ENCODE results near the gene F10. TPM values are rescaled to one million over a fixed set of nuclear protein-coding genes. Genes with fewer than 3 reads are reported as not detected.
A peak's percentile ranks its signal among the peaks of the same experiment; 100 is the strongest.

The F10 gene
- total RNA-seq, 2 donors from 2014 or later, result 18.7 to 32.4 TPM

DNA sequence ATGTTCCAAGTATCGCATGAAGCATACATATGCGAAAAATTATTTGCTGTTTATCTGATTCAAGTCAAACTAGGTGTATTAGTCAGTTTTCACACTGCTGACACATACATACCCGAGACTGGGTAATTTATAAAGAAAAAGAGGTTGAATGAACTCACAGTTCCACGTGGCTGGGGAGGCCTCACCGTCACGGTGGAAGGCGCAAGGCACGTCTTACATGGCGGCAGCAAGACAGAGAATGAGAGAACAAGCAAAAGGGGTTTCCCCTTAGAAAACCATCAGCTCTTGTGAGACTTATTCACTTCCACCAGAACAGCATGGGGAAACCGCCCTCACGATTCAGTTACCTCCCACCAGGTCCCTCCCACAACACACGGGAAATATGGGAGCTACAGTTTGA, 22.9 kb downstream of the F10 start:
- no peaks in the 10 kb centered on the region for H3K36me3 ChIP-seq (ENCODE audit: control insufficient read depth, insufficient read depth, low read length)
- no peak overlapping the region for H3K9ac ChIP-seq (ENCODE audit: extremely low read depth, low read length, poor library complexity, severe bottlenecking)
- 92 to 95% methylated on average over 8 to 12 of the region's 12 CpGs for WGBS, 2 experiments (ENCODE audit: insufficient coverage in 1 of 2, insufficient read length in 1 of 2)
- H3K9me3 ChIP-seq (ENCODE audit: control insufficient read depth, low read length), result no peaks in the 10 kb centered on the region
- TF ChIP-seq, protein P1, sequence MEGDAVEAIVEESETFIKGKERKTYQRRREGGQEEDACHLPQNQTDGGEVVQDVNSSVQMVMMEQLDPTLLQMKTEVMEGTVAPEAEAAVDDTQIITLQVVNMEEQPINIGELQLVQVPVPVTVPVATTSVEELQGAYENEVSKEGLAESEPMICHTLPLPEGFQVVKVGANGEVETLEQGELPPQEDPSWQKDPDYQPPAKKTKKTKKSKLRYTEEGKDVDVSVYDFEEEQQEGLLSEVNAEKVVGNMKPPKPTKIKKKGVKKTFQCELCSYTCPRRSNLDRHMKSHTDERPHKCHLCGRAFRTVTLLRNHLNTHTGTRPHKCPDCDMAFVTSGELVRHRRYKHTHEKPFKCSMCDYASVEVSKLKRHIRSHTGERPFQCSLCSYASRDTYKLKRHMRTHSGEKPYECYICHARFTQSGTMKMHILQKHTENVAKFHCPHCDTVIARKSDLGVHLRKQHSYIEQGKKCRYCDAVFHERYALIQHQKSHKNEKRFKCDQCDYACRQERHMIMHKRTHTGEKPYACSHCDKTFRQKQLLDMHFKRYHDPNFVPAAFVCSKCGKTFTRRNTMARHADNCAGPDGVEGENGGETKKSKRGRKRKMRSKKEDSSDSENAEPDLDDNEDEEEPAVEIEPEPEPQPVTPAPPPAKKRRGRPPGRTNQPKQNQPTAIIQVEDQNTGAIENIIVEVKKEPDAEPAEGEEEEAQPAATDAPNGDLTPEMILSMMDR (conservative IDR thresholded peaks at IDR 0.05), result no peak
- H3K4me1 ChIP-seq (ENCODE audit: control insufficient read depth, insufficient read depth, low read length), result no peaks in the 10 kb centered on the region
- H3K27ac ChIP-seq (ENCODE audit: low read depth, low read length), result no peak overlapping the region
- DNase-seq, result no peak
- Mint-ChIP-seq H3K36me3 (ENCODE audit: low read depth) (peaks cover 24% of the 10 kb centered on the region), H3K4me1 (no peaks in the 10 kb centered on the region), H3K27me3 (ENCODE audit: insufficient read depth) (no peaks in the 10 kb centered on the region), H3K27ac (no peak overlapping the region), H3K4me3 (no peak overlapping the region), H3K9me3 (no peaks in the 10 kb centered on the region)
- no peak overlapping the region for H3K4me3 ChIP-seq (ENCODE audit: low read length)
- H3K27me3 ChIP-seq (ENCODE audit: control insufficient read depth, insufficient read depth, low read length, poor library complexity, severe bottlenecking), result no peaks in the 10 kb centered on the region

DNA sequence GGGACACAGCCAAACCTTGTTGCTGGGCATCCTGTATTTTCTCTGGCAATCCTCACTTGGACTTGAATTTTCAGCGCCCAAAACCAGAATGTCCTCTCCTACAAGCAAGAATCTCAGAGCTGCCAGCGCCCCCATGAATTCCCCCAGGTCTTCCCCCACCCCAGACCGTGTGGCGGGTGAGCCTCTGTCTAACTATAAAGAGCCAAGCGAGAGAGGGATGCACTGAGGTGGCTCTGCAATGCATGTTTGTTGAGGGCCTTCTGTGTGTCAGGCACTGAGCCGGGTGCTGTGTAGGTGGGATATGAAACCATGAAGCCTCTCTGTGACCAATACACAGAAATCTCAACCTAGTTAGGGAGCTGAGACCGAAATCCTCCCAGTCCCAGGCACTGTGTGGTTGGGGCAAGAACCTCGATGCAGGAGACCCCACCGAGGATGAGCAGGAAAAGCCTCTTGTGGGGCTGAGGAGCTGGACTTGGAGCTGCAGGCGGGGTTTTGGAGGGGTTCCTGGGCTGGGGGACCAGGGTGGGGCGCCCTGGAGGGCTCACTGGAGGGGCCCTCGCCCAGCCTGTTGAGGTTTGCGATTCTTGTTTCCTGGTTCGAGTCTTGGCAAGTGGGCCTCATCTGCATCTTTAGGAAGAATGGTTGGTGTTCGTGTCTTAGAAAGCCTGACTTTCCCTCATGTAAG, 23.5 kb downstream of the F10 start:
- TF ChIP-seq, protein P1 (conservative IDR thresholded peaks at IDR 0.05), result no peak
- no peak overlapping the region for H3K9ac ChIP-seq (ENCODE audit: extremely low read depth, low read length, poor library complexity, severe bottlenecking)
- no peak overlapping the region for H3K4me3 ChIP-seq (ENCODE audit: low read length)
- Mint-ChIP-seq H3K36me3 (ENCODE audit: low read depth) (peaks cover 24% of the 10 kb centered on the region), H3K4me1 (peaks cover 3% of the 10 kb centered on the region), H3K27ac (no peak overlapping the region), H3K9me3 (no peaks in the 10 kb centered on the region), H3K4me3 (no peak overlapping the region), H3K27me3 (ENCODE audit: insufficient read depth) (no peaks in the 10 kb centered on the region)
- DNase-seq, result peak; percentile 34
- no peaks in the 10 kb centered on the region for H3K27me3 ChIP-seq (ENCODE audit: control insufficient read depth, insufficient read depth, low read length, poor library complexity, severe bottlenecking)
- no peak overlapping the region for H3K27ac ChIP-seq (ENCODE audit: low read depth, low read length)
- H3K36me3 ChIP-seq (ENCODE audit: control insufficient read depth, insufficient read depth, low read length), result no peaks in the 10 kb centered on the region
- no peaks in the 10 kb centered on the region for H3K4me1 ChIP-seq (ENCODE audit: control insufficient read depth, insufficient read depth, low read length)
- 94 to 98% methylated on average over 6 to 15 of the region's 15 CpGs for WGBS, 2 experiments (ENCODE audit: insufficient coverage in 1 of 2, insufficient read length in 1 of 2)
- no peaks in the 10 kb centered on the region for H3K9me3 ChIP-seq (ENCODE audit: control insufficient read depth, low read length)

DNA sequence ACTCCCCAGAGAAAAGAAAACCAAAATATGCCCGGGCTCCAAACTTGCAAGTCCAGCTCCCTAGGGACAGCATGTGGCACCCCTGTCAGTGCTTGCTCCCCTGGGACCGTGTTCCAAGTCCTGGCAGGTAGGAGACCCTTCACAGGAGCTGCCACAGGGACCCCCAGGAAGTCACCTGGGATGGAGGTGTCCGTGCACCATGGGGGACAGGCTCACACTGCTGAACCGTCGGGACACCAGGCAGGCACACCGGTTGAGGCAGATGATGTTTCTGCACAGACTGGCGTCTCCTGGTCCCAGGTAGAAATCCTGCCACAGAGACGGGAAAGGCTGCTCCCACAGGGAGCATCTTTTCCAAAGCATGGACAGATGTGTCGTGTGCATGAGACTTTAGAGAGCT, 24.2 kb downstream of the F10 start:
- Histone ChIP-seq H3K9ac (ENCODE audit: extremely low read depth, low read length, poor library complexity, severe bottlenecking) (no peak overlapping the region), H3K27ac (ENCODE audit: low read depth, low read length) (no peak overlapping the region), H3K9me3 (ENCODE audit: control insufficient read depth, low read length) (no peaks in the 10 kb centered on the region), H3K4me1 (ENCODE audit: control insufficient read depth, insufficient read depth, low read length) (no peaks in the 10 kb centered on the region), H3K4me3 (ENCODE audit: low read length) (no peak overlapping the region), H3K36me3 (ENCODE audit: control insufficient read depth, insufficient read depth, low read length) (no peaks in the 10 kb centered on the region), H3K27me3 (ENCODE audit: control insufficient read depth, insufficient read depth, low read length, poor library complexity, severe bottlenecking) (no peaks in the 10 kb centered on the region)
- TF ChIP-seq, protein P1 (conservative IDR thresholded peaks at IDR 0.05), result no peak
- H3K4me1 Mint-ChIP-seq, result peaks cover 8% of the 10 kb centered on the region
- no peaks in the 10 kb centered on the region for H3K9me3 Mint-ChIP-seq
- H3K36me3 Mint-ChIP-seq (ENCODE audit: low read depth), result peaks cover 23% of the 10 kb centered on the region
- no peak overlapping the region for H3K27ac Mint-ChIP-seq
- no peak overlapping the region for H3K4me3 Mint-ChIP-seq
- no peaks in the 10 kb centered on the region for H3K27me3 Mint-ChIP-seq (ENCODE audit: insufficient read depth)
- DNase-seq, result peak; percentile 33
- 92 to 93% methylated on average over 7 to 9 of the region's 9 CpGs for WGBS, 2 experiments (ENCODE audit: insufficient coverage in 1 of 2, insufficient read length in 1 of 2)
